Hematopoietic multipotent progenitor cell (in vitro differentiated cells): ENCODE results near the gene KCNJ18. TPM values are rescaled to one million over a fixed set of nuclear protein-coding genes. Genes with fewer than 3 reads are reported as not detected.
"Not testable (repeated sequence)": the region's sequence is repeated elsewhere in the genome, so short reads cannot be mapped to it uniquely, and the experiment has no call there.

Experiments
- DNase-seq, 3 donors: peaks; one replicate each; pipeline ENCODE4 v3.0.0-alpha.2; 2011 to 2015; ENCODE audit warnings: low read depth in 2 of 3, low spot score in 2 of 3
- total RNA-seq: library from RNA; depleted of rRNA; stranded (reverse); fragments of >200 nt; gene quantifications from one replicate; pipeline ENCODE4 v1.2.3, GENCODE V29; 2012

KCNJ18 gene
- not detected for total RNA-seq

DNA sequence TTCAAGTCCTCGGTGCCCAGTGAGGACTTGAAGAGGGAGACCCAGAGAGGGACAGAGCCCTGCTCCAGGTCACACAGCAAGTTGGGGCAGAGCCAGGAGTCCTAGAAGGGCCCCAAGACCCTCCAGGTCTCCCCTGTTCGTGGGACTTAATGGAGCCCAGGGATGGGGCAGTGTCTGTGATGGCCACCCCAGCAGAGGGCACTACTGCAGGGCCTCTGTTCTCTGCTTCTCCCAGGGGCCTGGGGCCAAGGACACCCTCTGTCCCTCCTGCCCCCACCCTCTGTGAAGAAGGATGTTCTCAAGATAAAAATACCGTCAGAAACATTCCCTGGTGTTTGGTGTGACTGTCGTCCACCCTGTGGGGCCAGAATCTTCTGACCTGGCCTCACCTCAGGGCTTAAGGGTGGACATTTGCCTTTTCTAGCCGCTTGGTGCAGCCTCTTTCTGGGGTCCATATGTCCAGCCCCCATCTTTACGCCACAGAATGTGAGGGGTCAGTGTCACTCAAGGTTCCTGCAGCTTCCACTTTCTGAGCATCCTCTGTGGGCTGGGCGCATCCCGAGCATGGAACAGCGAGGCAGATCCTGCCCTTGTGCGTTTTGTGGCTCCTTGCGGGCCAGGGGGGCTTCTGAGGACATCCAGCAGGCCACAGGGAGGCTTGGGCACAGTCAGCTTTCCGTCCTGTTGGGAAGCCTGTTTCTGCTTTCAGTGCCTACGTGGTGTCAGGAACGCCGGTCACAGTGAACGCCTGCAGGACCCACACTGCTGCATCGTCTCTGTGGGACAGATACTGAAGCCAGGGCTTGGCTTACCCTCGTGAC lies at the start of gene KCNJ18:
KCNJ18 (plus strand) TSS at position 641 of the 821 bp plus-strand sequence. CDS start 10,264 bp downstream, outside the sequence.
- not testable (repeated sequence) for DNase-seq

DNA sequence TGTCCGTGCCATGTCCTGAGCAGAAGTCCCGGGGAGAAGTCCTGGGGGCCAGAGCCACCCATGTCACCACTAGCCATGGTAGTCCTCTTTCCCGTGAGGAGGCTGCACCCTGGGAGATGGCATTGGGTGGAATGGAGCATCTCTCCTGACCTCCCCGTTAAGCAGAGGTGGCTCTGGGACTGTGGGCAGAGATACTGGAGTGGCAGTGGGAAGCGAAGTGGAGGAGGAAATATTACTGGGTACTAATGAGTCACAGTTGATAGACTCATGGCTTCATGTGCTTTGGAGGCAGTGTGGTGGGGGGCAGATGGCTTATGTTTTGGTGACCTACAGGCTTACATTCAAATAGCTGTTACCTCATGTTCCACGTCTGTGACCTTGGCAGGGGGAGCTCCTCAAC lies 44.2 kb upstream of the KCNJ18 start:
- not testable (repeated sequence) for DNase-seq

DNA sequence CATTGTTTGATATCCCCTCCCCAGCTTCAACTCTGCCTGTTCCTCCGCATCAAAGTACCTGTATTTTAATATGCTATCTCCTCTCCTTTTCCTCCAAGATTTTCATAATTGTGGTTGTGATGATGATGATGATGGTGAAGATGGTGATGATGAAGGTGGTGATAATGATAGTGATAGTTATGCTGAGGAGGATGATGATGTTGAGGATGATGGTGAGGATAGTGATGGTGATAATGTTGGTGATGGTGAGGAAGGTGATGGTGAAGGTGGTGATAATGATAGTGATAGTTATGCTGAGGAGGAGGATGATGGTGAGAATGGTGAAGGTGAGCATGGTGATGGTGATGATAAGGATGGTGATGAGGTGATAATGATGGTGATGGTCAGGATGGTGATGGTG lies 42.3 kb upstream of the KCNJ18 start:
- DNase-seq, result not testable (repeated sequence)

DNA sequence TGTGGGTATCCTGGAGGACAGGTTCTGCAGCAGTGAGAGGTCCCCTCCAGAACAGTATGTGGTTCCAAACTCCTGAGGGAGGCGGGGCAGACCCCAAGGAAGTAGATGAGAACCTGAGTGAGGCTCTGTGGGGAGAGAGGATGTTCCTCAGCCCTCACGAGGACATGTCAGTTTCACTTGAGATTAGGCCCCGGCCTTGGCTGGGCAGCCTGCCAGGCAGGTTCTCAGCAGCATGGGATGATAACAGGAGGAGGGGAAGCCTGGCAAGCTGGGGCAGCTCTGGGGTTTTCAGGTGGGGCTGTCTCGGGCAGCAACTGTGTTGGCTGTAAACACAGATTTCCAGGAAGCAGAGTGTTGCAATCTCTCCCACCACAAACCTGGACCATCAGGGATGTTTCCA lies 40.3 kb upstream of the KCNJ18 start:
- not testable (repeated sequence) for DNase-seq

DNA sequence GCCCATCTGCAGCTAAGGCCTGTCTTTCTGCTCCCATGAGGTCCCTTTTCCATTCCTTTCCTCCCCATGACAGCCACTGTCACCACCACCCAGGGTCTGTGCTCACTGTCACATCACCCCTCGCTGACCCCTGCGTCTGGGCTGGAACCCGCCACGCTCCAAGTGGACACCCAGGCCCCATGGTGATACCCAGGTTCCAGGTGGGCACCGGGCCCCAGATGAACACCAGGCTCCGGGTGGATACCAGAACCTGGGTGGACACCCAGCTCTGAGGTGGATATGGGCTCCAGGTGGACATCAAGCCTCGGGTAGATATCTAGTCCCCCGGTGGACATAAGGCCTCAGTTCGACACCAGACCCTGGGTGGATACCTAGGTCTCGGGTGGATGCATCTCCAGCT lies 39.1 kb upstream of the KCNJ18 start:
- not testable (repeated sequence) for DNase-seq

DNA sequence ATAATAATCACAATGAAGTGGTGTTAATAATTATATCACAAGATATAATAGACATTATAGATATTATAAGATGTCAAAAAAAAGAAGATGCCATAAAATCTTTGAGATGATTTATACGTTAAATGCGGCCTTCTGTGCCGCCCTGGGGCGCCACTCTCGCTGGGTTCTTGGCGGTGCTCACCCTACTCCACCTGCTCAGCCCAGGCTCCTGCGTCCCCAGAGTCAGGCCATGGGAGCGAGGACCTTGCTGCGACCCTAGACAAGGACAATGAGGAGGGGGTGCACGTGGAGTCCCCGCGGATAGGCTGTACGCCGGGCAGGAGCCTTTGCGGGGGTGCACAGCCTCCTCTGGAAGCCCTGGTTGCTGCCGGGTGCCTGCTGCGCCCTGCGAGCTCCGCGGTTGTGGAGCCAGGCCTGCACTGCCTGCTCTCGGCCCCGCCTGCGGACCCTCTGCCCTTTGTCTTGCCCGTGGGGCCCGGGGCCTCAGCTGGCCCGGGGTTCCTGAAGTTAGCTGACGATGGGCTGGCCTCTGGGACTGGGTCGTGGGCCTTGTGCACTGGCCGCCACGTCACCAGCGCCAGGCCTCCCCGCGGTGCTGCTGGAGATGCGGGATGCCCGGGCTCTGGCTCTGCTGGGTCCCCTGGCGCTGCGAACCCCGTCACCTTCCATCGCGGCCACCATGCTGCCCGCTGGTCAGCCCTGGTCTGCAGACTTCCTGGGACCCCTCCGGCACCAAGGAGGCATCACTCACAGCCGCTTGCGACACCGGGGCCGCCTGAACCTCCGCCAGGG lies 35.6 kb upstream of the KCNJ18 start:
- DNase-seq, result not testable (repeated sequence)

DNA sequence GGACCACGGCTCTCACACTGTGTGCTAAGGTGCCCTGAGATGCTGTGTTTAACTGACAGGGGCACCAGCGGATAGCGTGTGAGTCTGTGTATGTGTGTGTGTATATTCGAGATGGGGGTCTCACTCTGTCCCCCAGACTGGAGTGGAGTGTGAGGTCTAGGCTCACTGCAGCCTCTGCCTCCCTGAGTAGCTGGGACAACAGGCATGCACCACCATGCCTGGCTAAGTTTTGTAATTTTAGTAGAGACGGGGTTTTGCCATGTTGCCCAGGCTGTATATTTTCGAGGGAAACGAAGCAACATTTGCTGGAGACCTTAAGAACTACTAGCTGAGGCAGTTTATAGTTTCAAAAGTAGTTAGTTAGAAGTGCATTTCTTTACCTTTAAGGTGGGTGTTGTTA lies 32.7 kb upstream of the KCNJ18 start:
- DNase-seq, result not testable (repeated sequence)

DNA sequence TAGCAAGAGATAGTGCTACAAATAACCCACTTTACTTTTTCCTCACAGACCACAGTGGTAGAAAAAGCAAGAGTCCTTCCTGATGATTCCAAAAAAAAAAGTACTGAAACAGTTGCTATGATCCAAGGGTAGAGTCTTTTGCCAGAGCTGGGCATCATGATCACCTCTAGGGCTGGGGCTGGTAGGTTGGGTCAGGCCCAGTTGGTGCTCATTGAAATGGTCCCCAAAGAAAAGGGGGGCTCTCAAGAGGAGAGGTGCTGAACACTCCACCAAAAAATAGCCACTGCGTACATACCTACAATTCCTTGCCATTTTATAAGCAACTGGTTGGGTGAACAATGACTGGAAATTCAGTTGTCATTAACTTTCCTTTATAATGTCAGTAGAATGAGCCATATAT lies 30.9 kb upstream of the KCNJ18 start:
- not testable (repeated sequence) for DNase-seq

DNA sequence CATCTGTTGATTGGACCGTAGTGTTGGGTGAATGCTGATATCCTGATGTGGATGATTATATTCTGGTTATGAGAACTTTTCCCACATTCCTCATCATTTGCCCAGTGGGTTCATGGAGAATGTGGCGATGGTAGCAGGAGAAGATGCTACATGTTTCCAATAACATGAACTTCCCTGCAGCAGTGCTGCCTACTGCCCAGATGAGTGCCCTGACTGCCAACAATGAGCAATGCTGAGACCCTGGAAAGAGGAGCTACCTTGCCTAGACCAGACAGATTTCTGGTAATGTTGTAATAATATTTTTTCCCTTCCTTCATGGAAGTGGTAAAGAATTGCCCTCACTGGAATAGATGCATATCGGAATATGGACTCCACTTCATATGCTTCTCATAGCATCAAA lies 29.2 kb upstream of the KCNJ18 start:
- DNase-seq, result not testable (repeated sequence)

DNA sequence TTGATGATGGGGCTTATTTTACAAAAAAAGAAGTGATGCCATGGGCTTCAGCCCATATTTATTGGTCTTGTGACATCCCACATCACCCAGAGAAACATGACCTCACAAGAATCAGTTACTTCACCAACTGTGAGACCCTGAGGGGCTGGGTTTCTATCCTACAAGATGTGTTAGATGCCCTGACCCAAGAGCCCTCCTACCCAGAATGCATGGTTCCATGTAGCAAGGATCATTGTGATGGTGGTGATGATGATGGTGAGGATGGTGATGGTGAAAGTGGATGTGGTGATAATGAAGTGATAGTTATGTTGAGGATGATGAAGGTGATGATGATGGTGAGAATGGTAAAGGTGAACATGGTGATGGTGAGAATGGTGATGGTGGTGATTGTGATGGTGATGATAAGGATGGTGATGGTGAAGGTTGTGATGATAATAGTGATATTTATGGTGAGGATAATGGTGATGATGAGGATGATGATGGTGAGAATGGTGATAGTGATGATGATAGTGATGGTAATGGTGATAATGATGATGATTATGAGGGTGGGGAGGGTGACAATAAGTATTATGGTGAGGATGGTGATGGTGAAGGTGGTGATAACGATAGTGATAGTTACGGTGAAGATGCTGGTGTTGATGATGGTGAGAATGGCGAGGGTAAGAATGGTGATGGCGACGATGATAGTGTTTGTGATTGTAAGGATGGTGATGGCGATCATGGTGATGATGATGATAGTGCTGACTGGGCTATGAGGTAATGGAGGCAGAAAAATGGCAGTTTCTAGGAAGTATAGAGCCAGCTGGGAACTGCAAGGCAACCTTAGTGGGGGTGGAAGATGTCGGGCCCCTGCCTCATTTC lies 28.5 kb upstream of the KCNJ18 start:
- not testable (repeated sequence) for DNase-seq

DNA sequence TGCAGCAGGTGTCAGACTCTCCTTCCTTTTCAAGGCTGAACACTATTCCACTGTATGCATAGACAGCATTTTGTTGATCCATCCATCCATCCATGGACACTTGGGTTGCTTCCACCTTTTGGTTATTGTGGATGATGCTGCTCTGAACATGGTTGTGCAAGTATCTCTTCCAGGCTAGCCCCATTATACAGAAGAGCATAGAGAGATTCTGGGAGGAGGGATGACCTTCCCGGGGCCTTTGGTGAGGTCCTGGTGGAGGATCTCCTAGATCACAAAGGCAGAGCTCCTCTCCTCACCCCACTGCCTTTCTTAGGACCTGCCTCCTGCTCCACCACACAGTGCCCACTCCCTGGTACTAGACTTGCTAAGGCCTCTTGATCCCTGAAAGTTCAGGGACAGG lies 27.2 kb upstream of the KCNJ18 start:
- DNase-seq, result not testable (repeated sequence)

DNA sequence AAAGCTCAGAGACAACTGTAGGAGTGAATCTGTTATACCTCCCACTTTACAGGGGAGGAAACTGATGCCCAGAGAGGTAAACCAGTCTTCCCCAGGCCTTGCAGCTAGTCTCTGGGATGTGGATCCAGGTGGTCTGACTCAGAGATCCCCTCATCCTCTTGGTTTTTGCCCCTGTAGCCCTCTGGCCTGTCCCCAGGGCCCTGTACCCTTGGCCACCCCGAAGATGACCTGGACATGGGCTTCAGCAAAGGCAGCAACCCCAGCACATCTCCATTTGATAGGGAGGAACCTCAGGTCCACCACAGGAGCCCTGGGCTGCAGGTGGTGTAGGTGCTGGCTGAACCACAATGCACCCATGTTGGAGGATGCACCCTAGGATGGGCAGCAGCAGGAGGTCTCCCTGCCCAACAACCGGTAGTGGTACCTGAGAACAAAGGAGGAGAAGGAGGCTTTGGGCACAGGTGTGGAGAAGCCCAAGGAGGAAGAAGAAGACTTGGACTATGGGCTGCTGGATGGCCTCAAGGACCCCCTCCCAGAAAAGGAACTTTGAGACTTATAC lies 26.3 kb upstream of the KCNJ18 start:
- not testable (repeated sequence) for DNase-seq

DNA sequence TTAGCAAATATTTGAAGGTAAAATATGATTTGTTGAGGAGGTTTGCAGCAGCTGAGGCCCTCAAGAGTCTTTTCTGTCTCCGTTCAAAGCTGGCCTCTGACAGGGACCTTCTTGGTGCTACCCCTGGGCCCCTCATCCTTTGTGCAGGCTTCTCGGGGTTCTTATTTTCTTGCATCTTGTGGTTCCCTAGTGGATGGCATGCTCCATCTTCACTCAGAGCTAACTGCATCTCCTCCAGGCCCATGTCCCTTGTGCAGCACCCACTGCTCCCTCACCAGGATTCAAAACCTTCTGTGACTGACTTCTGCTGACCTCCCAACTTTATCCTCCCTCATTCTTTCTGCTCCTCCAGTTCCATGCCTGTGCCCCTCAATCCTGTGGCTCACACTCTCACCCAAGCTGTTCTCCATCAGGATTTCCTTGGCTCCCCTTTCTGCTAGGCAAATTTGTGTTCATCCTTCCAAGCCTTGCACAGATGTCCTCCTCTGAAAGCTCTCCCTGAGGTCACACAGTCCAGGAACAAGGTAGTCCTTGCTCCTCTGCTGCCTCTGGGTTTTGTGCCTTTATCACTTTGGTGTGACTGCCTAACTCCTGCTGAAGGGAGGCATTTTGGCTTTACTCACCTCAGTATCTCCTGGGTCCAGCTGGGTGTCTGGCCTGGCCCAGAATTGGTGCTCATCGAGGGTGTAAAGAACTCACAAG lies 25.5 kb upstream of the KCNJ18 start:
- DNase-seq, result not testable (repeated sequence)

DNA sequence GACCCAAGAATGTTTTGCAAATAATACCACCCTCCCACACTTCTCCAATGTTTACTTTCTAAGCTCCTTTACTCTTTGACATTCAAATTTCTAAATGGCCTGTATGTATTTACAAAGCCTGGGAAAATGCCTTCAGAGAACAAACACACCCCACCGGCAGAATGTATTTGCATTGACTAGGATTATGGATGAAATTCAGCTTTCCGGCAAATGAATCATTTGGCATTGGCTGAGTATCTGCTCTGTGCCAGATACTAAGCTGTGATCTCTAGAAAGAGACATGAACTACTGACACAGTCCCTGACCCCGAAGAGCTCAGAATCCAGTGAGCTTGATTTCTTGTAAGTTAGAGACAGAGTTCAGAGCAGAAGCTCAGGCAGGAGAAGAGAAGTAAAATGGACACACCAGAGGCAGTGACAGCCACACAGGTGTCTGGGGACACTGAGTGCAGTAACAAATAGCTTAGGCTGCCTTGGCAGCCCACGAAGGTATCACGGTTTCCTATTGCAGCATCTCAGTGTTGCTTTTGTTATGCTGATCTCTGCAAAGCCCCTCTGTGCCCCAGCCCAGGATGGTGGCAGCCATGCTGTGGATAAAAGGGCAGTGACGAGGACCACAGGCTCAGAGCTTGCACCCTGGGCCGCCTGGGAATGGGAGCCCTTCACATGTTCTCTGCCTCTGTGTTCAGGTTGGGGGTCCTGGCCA lies 24.8 kb upstream of the KCNJ18 start:
- not testable (repeated sequence) for DNase-seq

DNA sequence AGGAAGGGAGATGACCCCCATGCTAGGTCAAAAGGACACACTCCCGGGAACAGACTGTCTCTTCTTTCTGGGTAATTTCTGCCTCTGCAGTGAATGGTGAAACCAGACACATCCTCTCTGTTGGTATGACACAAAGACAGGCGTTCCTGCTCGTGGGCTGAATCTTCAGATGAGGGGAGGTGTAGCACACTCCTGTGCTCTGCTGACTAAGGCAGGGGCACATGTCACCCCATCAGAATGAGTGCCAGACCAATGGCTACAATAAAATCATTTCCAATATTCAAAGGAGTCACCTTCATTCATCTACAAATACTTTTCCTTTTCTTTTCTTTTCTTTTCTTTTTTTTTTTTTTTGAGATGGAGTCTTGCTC lies 24.2 kb upstream of the KCNJ18 start:
- not testable (repeated sequence) for DNase-seq

DNA sequence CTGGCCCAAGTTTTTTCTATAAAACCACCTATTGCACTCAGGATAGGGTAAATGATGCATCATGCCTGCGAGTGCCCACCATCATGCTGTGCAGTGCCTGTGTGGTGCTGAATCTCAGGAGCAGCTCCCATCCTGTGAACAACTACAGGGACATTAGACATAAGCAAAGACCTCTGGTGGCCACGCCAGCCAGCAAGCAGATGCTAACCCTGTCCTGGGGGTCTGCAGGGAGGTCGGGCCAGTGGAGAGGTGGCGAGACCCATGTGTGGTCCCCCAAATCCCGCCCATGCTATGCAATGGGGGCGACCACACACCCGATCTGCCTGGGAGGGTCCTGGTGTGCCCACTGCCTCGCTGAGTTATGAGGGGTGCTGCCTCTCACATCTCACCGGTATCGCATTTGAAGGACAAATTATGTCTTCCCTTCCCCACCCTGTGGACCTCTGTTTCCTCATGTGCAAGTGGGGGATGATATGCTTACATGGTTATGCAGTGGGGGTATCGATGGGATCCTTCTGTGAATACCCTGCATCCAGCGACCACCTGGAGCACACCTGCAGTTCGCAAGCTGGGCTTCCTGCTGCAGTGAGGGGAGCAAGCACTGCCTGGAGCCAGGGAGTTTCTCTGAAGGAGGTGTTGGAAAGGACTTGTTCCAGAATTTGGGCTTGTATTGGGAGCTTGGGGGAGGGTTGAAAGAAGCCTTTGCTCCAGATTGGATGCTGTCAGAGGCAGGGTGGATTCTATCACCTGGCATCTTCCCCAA lies 23.4 kb upstream of the KCNJ18 start:
- not testable (repeated sequence) for DNase-seq

DNA sequence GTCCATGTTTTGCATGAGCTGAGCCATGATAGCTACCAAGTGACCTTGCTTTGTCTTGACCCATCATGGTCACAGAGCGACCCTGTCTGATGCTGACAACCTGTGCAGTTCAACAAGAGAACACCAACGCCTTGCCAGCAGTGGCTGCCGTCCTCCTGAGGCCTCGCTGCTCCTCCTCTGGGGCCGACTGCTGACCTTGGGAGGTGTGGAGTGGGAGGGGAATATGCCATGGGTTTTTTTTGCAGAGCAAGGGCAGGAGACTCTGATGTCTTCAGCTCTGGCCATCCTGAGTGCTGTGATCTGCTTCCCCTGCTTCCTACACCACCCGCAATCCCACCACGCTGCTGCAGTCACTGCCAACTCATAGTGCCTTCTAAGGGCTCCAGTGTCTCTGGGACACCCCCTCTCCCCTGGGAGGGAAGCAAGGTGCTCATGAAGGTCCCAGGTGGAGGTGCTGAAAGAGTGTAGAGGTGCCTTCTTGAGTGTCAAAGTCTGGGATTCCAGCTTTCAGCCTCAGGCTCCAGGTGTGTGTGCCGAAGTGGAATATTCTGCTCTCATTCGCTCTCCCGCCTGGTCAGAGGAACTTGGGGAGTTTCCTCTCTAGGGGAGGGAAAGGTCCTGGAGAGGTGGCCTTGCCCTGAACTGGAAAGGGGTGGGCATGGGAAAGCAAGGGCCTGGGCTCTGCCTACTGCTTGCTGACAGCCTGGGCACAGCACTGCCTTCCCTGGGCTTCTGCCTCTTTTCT lies 22.5 kb upstream of the KCNJ18 start:
- not testable (repeated sequence) for DNase-seq
